Parathyroid adenoma (tissue), 2 donors: ENCODE results near the gene CYP3A4.
"Not testable (repeated sequence)": the region's sequence is repeated elsewhere in the genome, so short reads cannot be mapped to it uniquely, and the experiment has no call there.

ENCODE experiments used
- H2AFZ ChIP-seq: fragments of 300-600 bp; sonication (generic); one replicate; pipeline ENCODE4 v1.7.0; 2017; ENCODE audit warnings: antibody characterized with exemption, mild to moderate bottlenecking
- H3K27ac ChIP-seq: fragments of 300-600 bp; sonication (generic); one replicate; pipeline ENCODE4 v1.7.0; 2017
- H3K27me3 ChIP-seq: fragments of 300-600 bp; sonication (generic); one replicate; pipeline ENCODE4 v1.7.0; 2017; ENCODE audit warnings: low read length; ENCODE audit not compliant: control insufficient read depth, insufficient read depth
- H3K36me3 ChIP-seq: fragments of 300-600 bp; sonication (generic); one replicate; pipeline ENCODE4 v1.7.0; 2017; ENCODE audit warnings: low read length; ENCODE audit not compliant: control insufficient read depth, insufficient read depth
- H3K4me1 ChIP-seq: fragments of 300-600 bp; sonication (generic); one replicate; pipeline ENCODE4 v1.7.0; 2017; ENCODE audit warnings: control low read depth
- H3K4me2 ChIP-seq: fragments of 300-600 bp; sonication (generic); one replicate; pipeline ENCODE4 v1.7.0; 2017; ENCODE audit warnings: low read length
- H3K4me3 ChIP-seq: fragments of 300-600 bp; sonication (generic); one replicate; pipeline ENCODE4 v1.7.0; 2017; ENCODE audit warnings: low read depth, low read length
- H3K79me2 ChIP-seq: fragments of 300-600 bp; sonication (generic); one replicate; pipeline ENCODE4 v1.7.0; 2017; ENCODE audit warnings: control low read depth
- H3K9ac ChIP-seq: fragments of 300-600 bp; sonication (generic); one replicate; pipeline ENCODE4 v1.7.0; 2017; ENCODE audit warnings: mild to moderate bottlenecking
- H3K9me3 ChIP-seq: fragments of 300-600 bp; sonication (generic); one replicate; pipeline ENCODE4 v1.7.0; 2017; ENCODE audit warnings: low read length; ENCODE audit not compliant: control insufficient read depth
- TF ChIP-seq, protein P1 (sequence below): fragments of 300-600 bp; sonication (generic); IDR thresholded peaks from one replicate; pipeline ENCODE4 v1.7.0; 2017; ENCODE audit warnings: antibody characterized with exemption, mild to moderate bottlenecking
- donor health status: primary hyperparathyroidism.

The CYP3A4 gene

GRCh38 chr7:99805641-99806040, 21.7 kb upstream of the CYP3A4 start:
- TF ChIP-seq, protein P1, sequence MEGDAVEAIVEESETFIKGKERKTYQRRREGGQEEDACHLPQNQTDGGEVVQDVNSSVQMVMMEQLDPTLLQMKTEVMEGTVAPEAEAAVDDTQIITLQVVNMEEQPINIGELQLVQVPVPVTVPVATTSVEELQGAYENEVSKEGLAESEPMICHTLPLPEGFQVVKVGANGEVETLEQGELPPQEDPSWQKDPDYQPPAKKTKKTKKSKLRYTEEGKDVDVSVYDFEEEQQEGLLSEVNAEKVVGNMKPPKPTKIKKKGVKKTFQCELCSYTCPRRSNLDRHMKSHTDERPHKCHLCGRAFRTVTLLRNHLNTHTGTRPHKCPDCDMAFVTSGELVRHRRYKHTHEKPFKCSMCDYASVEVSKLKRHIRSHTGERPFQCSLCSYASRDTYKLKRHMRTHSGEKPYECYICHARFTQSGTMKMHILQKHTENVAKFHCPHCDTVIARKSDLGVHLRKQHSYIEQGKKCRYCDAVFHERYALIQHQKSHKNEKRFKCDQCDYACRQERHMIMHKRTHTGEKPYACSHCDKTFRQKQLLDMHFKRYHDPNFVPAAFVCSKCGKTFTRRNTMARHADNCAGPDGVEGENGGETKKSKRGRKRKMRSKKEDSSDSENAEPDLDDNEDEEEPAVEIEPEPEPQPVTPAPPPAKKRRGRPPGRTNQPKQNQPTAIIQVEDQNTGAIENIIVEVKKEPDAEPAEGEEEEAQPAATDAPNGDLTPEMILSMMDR: no peak
- Histone ChIP-seq H3K27ac (no peak overlapping the region), H3K36me3 (no peaks in the 10 kb centered on the region), H3K9me3 (no peaks in the 10 kb centered on the region), H2AFZ (no peak overlapping the region), H3K9ac (no peak overlapping the region), H3K27me3 (no peaks in the 10 kb centered on the region), H3K79me2 (no peaks in the 10 kb centered on the region), H3K4me1 (no peaks in the 10 kb centered on the region), H3K4me2 (no peak overlapping the region), H3K4me3 (no peak overlapping the region)

DNA sequence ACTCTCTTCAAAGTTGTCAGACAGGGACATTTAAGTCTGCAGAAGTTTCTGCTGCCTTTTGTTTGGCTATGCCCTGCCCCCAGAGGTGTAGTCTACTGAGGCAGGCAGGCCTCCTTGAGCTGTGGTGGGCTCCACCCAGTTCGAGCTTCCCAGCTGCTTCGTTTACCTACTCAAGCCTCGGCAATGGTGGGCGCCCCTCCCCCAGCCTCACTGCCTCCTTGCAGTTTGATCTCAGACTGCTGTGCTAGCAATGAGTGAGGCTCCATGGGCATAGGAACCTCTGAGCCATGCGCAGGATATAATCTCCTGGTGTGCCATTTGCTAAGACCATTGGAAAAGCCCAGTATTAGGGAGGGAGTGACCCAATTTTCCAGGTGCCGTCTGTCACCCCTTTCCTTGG, 19.1 kb upstream of the CYP3A4 start:
- not testable (repeated sequence) for H3K4me2 ChIP-seq, H3K27me3 ChIP-seq, H3K4me1 ChIP-seq, H3K36me3 ChIP-seq, H3K9ac ChIP-seq, H2AFZ ChIP-seq, H3K4me3 ChIP-seq, H3K79me2 ChIP-seq, H3K9me3 ChIP-seq, H3K27ac ChIP-seq

GRCh38 chr7:99801407-99801806, 17.4 kb upstream of the CYP3A4 start:
- not testable (repeated sequence) for H3K27ac ChIP-seq, H3K36me3 ChIP-seq, H2AFZ ChIP-seq, H3K4me2 ChIP-seq, H3K79me2 ChIP-seq, H3K9ac ChIP-seq, H3K4me1 ChIP-seq, H3K27me3 ChIP-seq, H3K9me3 ChIP-seq, H3K4me3 ChIP-seq

- Histone ChIP-seq H3K4me2 (no peak overlapping the region), H3K9me3 (no peaks in the 10 kb centered on the region), H3K79me2 (no peaks in the 10 kb centered on the region), H3K4me1 (no peaks in the 10 kb centered on the region), H3K36me3 (no peaks in the 10 kb centered on the region), H3K4me3 (no peak overlapping the region), H3K9ac (no peak overlapping the region), H3K27ac (no peak overlapping the region), H2AFZ (no peak overlapping the region), H3K27me3 (no peaks in the 10 kb centered on the region)
- TF ChIP-seq, protein P1: no peak
Measured at GRCh38 chr7:99798972-99799371, 15.0 kb upstream of the CYP3A4 start.

GRCh38 chr7:99795864-99796263, 11.9 kb upstream of the CYP3A4 start:
- H2AFZ ChIP-seq, H3K79me2 ChIP-seq, H3K4me1 ChIP-seq, H3K36me3 ChIP-seq, H3K4me3 ChIP-seq, H3K27me3 ChIP-seq, H3K27ac ChIP-seq, H3K9me3 ChIP-seq, H3K4me2 ChIP-seq, H3K9ac ChIP-seq: not testable (repeated sequence)

DNA sequence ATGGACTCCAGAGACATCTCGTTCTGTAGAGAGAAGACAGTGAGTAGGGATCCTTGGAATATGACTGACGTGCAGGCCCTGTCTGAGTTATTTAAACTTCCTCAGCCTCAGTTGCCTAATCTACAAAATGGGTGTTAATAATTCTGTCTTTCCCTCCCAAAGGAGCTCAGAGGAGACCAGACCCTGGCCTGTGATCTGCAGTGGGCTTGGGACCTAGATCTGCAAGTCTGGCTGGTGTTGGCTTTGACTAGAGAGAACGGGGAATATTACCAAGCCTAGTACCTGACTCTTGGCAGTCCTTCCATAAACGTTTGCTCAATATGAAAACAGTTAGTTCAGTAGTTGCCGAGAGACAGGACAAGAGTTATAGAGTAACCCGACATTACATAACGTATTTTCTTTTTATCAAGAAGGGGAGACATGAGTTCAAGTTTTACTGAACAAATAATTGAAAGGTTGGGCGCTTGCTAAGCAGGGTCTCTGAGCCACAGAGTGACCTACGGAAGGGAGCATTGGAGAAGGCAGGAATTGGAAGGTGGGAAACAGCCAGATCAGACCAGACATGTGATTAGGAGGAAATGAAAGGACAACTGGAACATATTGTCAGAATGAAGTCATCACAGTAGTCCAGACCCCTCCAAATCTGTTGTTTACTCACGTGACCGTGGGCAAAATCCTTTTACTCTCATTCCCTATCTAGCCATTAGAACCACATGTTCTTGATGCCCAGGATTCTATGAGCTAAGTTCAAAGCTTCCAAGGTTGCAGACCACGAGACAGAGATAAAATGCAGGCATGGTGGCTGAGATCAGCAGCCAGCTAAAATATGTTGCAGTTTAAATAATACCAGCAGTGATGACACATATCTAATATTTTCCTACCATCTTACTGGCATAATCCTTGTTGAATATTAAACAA, 10.9 kb upstream of the CYP3A4 start:
- Histone ChIP-seq H3K27ac (no peak overlapping the region), H3K36me3 (no peaks in the 10 kb centered on the region), H3K9ac (no peak overlapping the region), H2AFZ (no peak overlapping the region), H3K4me3 (no peak overlapping the region), H3K27me3 (no peaks in the 10 kb centered on the region), H3K4me1 (no peaks in the 10 kb centered on the region), H3K9me3 (no peaks in the 10 kb centered on the region), H3K79me2 (no peaks in the 10 kb centered on the region), H3K4me2 (no peak overlapping the region)
- TF ChIP-seq, protein P1: no peak
